Effector memory CD8-positive, alpha-beta T cell (primary cell): Measurements from ENCODE around the gene CASKIN1.

Experiments used
- ATAC-seq: fragments of 150-1000 bp; cut with Tn5 transposase; replicated peaks from 2 replicates; pipeline ENCODE4 v1.10.0; 2021; ENCODE audit warnings: mild to moderate bottlenecking, moderate library complexity
- DNase-seq, 3 experiments: peaks; one replicate each; pipeline ENCODE4 v3.0.0; 2021
- H3K27ac Mint-ChIP-seq, 2 donors: one replicate each; pipeline ENCODE4 v1.8.0; 2022; ENCODE audit warnings: mild to moderate bottlenecking in 2 of 2, mixed read lengths in 2 of 2, moderate library complexity in 2 of 2
- H3K27me3 Mint-ChIP-seq, 2 donors: one replicate each; pipeline ENCODE4 v1.8.0; 2022; ENCODE audit warnings: mixed read lengths in 2 of 2
- H3K36me3 Mint-ChIP-seq: one replicate; pipeline ENCODE4 v1.8.0; 2022; ENCODE audit warnings: mild to moderate bottlenecking, moderate library complexity, mixed read lengths; ENCODE audit not compliant: insufficient read depth
- H3K4me1 Mint-ChIP-seq, 2 donors: one replicate each; pipeline ENCODE4 v1.8.0; 2022; ENCODE audit warnings: low read depth in 2 of 2, mixed read lengths in 2 of 2
- H3K4me3 Mint-ChIP-seq, 2 donors: one replicate each; pipeline ENCODE4 v1.8.0; 2022; ENCODE audit warnings: mild to moderate bottlenecking in 2 of 2, mixed read lengths in 2 of 2, moderate library complexity in 2 of 2
- H3K9me3 Mint-ChIP-seq, 2 donors: one replicate each; pipeline ENCODE4 v1.8.0; 2022; ENCODE audit warnings: mixed read lengths in 2 of 2

Gene CASKIN1

GRCh38 chr16:2229091-2229490, 32.7 kb upstream of the CASKIN1 start:
- DNase-seq (no peak), ATAC-seq (no peak)
- Mint-ChIP-seq H3K27ac (no peak overlapping the region), H3K4me3 (no peak overlapping the region), H3K4me1 (peaks cover 9 to 16% of the 10 kb centered on the region in 2 donors), H3K9me3 (no peaks in the 10 kb centered on the region), H3K27me3 (no peaks in the 10 kb centered on the region), H3K36me3 (peaks cover 33% of the 10 kb centered on the region)

DNA sequence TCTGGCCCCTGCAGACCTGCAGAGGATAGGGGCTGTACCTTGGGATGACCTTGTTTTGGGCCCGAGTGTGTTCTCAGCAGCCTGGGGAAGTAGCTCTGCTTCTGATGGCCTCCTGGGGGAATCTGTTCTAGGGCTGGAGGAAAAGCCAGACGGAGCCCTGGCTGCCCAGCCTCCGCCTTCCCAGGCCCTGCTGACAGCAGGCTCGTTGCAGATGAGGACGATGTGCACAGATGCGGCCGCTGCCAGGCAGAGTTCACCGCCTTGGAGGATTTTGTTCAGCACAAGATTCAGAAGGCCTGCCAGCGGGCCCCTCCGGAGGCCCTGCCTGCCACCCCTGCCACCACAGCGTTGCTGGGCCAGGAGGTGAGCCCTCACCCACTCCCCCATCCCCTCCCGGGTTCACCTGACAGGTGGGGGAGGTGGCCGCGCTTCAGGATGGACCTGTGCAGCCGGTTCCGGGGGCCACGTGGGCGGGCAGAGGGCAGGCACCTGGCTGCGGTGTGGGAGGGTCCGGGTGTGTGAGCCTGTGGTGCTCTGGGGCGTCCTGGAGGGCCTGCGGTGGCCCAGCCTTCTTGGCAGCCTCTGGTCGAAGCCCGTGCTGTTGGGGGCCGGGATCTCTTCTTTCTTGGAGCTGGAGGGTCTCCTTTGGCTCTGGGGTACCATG, 31.9 kb upstream of the CASKIN1 start:
- Mint-ChIP-seq H3K4me1 (peaks cover 10 to 15% of the 10 kb centered on the region in 2 donors), H3K36me3 (peaks cover 31% of the 10 kb centered on the region), H3K27me3 (no peaks in the 10 kb centered on the region), H3K9me3 (no peaks in the 10 kb centered on the region), H3K27ac (no peak overlapping the region), H3K4me3 (no peak overlapping the region)
- no peak for ATAC-seq
- no peak for DNase-seq

DNA sequence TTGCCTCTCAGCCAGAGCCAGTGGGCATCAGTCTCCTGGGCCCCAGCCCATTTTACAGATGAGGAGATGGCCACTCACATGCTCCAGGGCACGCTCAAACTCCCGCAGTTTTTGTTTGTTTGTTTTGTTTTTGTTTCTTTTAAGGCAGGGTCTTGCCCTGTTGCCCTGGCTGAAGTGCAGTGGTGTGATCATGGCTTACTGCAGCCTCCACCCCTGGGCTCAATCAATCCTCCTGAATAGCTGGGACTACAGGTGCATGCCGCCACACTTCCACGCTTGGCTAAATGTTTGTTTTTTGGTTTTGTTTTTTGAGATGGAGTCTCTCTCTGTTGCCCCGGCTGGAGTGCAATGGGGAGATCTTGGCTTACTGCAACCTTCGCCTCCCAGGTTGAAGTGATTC, 30.5 kb upstream of the CASKIN1 start:
- H3K27me3 Mint-ChIP-seq, result no peaks in the 10 kb centered on the region
- no peak overlapping the region for H3K4me3 Mint-ChIP-seq
- H3K36me3 Mint-ChIP-seq, result peaks cover 33% of the 10 kb centered on the region
- H3K27ac Mint-ChIP-seq, result no peak overlapping the region
- no peak for DNase-seq
- H3K4me1 Mint-ChIP-seq, result peaks cover 10 to 17% of the 10 kb centered on the region in 2 donors
- ATAC-seq, result no peak
- H3K9me3 Mint-ChIP-seq, result no peaks in the 10 kb centered on the region

DNA sequence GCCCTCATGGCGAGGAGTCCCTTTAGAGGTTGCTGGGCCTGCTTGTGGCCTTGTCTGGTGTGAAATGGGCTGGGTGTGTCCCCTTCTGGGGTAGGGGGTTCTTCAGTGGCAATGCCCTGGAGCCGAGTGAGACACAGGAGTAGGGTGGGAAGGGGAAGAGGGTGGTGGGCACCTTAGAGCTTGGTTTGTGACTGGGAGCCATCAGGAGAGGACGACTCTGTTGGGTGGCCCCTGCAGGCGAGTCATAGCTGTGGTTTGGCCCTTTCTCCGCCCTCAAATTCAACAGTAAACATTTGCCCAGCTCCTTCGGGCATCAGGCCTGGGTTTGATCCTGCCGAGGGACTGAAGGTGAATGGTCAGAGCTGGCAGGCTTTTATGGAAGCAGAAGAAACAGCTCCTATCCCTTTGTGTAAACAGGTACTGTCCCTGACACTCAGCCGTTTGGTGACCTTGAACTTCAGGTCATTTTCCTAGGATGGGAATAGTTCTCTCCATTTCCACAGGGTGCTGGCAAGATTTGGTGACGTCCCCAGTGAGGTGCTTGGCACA, 29.9 kb upstream of the CASKIN1 start:
- no peak overlapping the region for H3K4me3 Mint-ChIP-seq
- no peak for ATAC-seq
- peaks cover 32% of the 10 kb centered on the region for H3K36me3 Mint-ChIP-seq
- no peak for DNase-seq
- no peak overlapping the region for H3K27ac Mint-ChIP-seq
- H3K9me3 Mint-ChIP-seq, result no peaks in the 10 kb centered on the region
- no peaks in the 10 kb centered on the region for H3K27me3 Mint-ChIP-seq
- peaks cover 10 to 17% of the 10 kb centered on the region in 2 donors for H3K4me1 Mint-ChIP-seq

DNA sequence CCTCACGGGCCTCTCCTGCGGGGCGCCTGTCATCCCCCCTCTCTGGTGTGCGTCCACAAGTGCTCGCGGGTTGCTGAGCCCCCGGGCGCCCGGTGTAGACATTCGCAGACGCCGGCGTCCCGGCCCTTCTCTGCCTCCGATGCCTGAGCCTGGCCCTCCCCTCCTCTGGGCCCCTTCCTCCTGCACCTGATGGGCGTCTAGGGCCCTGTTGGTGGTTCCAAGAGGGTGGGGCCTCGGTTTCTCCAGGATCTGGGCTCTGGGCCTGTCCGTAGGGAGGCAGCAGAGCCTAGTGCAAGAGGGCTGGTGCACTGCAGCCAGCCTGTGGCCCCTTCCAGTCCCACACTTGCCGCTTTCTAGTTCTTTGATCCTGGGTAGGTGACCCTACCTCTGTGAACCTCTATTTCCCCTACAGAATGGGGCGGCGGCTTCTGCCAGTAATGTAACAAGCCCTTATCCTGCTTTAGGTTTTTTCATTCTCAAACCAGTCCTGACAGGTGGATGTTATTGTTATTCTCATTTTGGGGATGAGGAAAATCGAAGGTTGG, 27.6 kb upstream of the CASKIN1 start:
- H3K4me3 Mint-ChIP-seq, result peak overlapping the region; percentile 78 to 86
- ATAC-seq (peak; percentile 13), DNase-seq (peak in 1 of 3 experiments; percentile 21)

DNA sequence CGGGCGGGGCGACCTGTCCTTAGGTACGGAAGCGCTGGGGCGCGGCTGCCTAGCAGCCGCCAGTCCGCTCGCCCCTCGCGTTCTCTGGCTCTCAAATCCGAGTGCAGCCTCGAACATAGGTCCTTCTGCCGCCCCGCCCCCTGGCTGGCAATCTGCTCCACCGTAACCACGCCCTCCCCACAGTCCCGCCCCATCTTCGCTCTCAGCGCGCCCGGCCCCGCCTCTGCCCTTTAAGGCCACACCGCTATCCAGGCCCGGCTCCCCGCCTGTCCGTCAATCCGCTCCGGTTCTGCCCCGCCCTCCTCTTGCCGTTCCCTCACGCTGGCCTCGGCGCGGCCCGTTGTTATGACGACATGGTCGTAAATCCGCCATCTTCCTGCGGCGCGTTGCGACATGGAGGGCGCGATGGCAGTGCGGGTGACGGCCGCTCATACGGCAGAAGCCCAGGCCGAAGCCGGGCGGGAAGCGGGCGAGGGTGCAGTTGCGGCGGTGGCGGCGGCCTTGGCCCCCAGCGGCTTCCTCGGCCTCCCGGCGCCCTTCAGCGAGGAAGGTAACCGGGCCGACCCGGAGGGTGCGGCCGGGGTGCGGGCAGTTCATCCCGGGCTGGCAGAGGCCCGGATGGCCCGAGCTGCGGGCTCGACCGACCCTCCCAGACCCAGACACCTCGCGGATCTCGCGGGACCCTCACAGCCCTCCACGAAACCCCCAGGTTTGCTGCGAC, 27.0 kb upstream of the CASKIN1 start, which contains the start of gene E4F1:
Gene E4F1, plus strand, starts transcription at position 371 of the 721 bp plus-strand sequence. Its CDS starts 23 bp downstream, at position 394.
- Mint-ChIP-seq H3K4me1 (peaks cover 10 to 17% of the 10 kb centered on the region in 2 donors), H3K9me3 (no peaks in the 10 kb centered on the region), H3K36me3 (peaks cover 18% of the 10 kb centered on the region), H3K4me3 (peak within 1 kb of the TSS; percentile 78 to 86), H3K27me3 (no peaks in the 10 kb centered on the region), H3K27ac (peak within 1 kb of the TSS; percentile 60 to 85)
- ATAC-seq, result peak; percentile 96
- DNase-seq, result peak; percentile 96 to 99 (median 98)

More for the DNA sequence above, 27.6 kb upstream of the CASKIN1 start:
- Mint-ChIP-seq H3K9me3 (no peaks in the 10 kb centered on the region), H3K27me3 (no peaks in the 10 kb centered on the region), H3K36me3 (peaks cover 19% of the 10 kb centered on the region), H3K27ac (peak overlapping the region; percentile 60 to 85), H3K4me1 (peaks cover 10 to 17% of the 10 kb centered on the region in 2 donors)

DNA sequence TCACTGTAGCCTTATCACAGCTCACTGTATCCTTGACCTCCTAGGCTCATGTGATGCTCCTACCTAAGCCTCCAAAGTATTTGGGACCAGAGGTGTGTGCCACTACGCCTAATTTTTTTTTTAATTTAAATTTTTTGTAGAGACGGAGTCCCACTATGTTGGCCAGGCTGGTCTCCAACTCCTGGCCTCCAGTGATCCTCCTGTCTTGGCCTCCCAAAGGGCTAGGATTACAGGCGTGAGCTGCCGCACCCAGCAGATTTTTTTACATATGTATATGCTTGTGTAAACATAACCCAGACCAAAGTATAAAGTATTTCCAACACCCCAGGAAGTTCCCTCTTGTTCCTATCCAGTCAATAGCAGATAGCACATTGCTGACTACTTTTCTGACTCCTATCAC, 19.9 kb upstream of the CASKIN1 start:
- Mint-ChIP-seq H3K36me3 (peaks cover 11% of the 10 kb centered on the region), H3K27ac (peak overlapping the region in 1 of 2 donors; percentile 77), H3K27me3 (no peaks in the 10 kb centered on the region), H3K4me3 (peak overlapping the region; percentile 80 to 81), H3K4me1 (peaks cover 15 to 17% of the 10 kb centered on the region in 2 donors), H3K9me3 (no peaks in the 10 kb centered on the region)
- DNase-seq (no peak), ATAC-seq (no peak)

- Mint-ChIP-seq H3K27ac (peak within 1 kb of the TSS; percentile 77 to 79), H3K36me3 (peaks cover 18% of the 10 kb centered on the region), H3K27me3 (no peaks in the 10 kb centered on the region), H3K9me3 (no peaks in the 10 kb centered on the region), H3K4me3 (peak within 1 kb of the TSS; percentile 80 to 81), H3K4me1 (peaks cover 15 to 17% of the 10 kb centered on the region in 2 donors)
- DNase-seq (no peak), ATAC-seq (peak; percentile 91)
Measured at GRCh38 chr16:2214719-2214968, 18.2 kb upstream of the CASKIN1 start, which contains the start of gene PGP. PGP (minus strand) TSS chr16:2214840; CDS start chr16:2214777, 63 bp downstream.

DNA sequence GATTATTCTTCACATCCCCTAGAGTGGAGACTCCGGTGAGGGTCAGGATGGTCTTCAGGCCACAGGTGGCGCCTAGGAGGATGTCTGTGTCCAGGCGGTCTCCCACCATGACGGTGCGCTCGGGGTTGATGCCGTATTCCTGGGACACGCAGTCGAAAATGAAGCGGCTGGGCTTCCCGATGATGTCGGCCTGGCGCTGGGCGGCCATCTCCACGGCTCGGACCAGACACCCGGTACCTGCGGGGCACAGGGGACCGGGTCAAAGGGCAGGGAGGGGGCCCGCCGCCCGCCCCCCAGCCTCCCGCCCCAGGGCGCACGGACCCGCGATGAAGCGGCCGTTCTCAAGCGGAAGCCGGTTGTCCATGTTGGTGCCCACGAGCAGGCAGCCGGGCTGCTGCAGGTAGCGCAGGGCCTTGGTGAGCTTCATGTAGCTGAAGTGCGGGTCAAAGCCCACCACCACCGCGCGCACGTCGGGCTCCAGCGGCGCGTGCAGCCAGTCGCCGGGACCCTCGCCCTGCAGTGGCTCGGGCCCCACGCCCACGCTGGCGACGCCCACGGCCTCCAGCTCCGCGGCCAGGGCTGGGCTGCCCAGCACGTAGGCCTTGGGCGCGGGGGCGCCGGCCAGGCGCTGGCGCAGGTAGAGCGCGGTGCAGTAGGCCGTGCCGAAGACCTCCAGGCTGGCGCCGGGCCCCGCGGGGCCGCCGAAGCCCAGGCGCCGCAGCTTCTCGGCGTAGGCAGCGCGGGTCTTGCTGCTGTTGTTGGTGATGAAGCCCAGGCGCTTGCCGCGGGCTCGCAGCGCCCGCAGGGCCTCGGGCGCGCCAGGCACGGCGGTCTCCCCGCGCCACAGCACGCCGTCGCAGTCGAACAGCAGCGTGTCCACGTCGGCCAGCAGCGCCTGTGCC, 17.7 kb upstream of the CASKIN1 start:
- peak overlapping the region; percentile 62 to 68 for H3K4me3 Mint-ChIP-seq
- H3K27me3 Mint-ChIP-seq, result no peaks in the 10 kb centered on the region
- H3K9me3 Mint-ChIP-seq, result no peaks in the 10 kb centered on the region
- H3K36me3 Mint-ChIP-seq, result peaks cover 20% of the 10 kb centered on the region
- no peak for DNase-seq
- peak overlapping the region; percentile 68 to 79 for H3K27ac Mint-ChIP-seq
- ATAC-seq, result no peak
- H3K4me1 Mint-ChIP-seq, result peaks cover 15 to 17% of the 10 kb centered on the region in 2 donors

DNA sequence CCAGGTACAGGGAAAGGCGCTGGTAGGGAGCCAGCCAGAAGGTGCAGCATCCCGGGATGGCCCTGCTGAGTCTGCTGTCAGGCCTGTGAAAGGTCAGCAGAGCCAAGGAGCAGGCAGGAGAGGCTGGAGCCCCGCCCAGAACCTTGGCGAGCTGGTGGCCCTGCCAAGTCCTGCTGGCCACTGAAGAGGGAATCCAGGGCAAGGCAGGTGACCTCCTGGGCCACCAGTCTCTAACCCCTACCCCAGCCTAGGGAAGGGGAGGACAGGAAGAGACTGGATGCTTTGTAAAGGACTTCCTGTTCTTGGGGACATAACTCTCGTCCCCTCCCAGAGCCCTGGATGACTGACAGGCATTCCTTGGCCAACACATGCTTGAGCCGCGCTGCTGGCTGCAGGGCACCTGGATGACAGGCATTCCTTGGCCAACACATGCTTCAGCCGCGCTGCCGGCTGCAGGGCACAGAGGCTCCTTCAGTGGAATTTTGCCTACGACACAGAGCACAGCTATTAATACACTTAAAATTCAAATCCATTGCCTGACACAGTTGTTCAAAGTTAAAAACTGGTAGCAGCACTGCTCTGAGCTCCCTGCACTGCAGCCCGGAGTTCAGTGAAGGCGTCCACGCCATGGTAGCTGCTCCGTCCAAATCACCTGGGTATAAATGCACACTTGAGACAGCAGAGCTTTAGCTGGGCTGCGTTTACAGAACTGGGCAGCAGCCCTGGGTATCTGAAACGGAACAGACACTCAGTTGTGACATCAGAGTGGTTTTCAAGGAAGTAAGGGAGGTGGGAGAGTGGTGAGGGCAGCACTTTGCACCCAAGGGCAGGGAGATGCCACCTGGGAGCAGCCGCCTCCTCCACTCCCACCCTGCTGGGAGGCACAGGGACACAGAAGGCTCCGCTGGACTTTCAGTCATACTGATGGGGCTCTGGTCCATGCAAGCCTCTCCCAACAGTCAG, 16.2 kb upstream of the CASKIN1 start:
- Mint-ChIP-seq H3K4me1 (peaks cover 18 to 20% of the 10 kb centered on the region in 2 donors), H3K4me3 (peak overlapping the region; percentile 62 to 68), H3K36me3 (peaks cover 24% of the 10 kb centered on the region), H3K9me3 (no peaks in the 10 kb centered on the region), H3K27ac (peak overlapping the region; percentile 68 to 79), H3K27me3 (no peaks in the 10 kb centered on the region)
- ATAC-seq, result no peak
- no peak for DNase-seq

- H3K27me3 Mint-ChIP-seq, result no peaks in the 10 kb centered on the region
- no peak for DNase-seq
- peaks cover 27% of the 10 kb centered on the region for H3K36me3 Mint-ChIP-seq
- peaks cover 22 to 24% of the 10 kb centered on the region in 2 donors for H3K4me1 Mint-ChIP-seq
- H3K9me3 Mint-ChIP-seq, result no peaks in the 10 kb centered on the region
- H3K4me3 Mint-ChIP-seq, result peak overlapping the region; percentile 18 to 34
- ATAC-seq, result no peak
- no peak overlapping the region for H3K27ac Mint-ChIP-seq
Measured at GRCh38 chr16:2211923-2212347, 15.5 kb upstream of the CASKIN1 start.
